ENCODE results near the gene TNNT3. TPM values are rescaled to one million over a fixed set of nuclear protein-coding genes. Genes with fewer than 3 reads are reported as not detected.

TNNT3 gene
- total RNA-seq, 2 experiments from 2014 or later, result 4.7 to 6.2 TPM

DNA sequence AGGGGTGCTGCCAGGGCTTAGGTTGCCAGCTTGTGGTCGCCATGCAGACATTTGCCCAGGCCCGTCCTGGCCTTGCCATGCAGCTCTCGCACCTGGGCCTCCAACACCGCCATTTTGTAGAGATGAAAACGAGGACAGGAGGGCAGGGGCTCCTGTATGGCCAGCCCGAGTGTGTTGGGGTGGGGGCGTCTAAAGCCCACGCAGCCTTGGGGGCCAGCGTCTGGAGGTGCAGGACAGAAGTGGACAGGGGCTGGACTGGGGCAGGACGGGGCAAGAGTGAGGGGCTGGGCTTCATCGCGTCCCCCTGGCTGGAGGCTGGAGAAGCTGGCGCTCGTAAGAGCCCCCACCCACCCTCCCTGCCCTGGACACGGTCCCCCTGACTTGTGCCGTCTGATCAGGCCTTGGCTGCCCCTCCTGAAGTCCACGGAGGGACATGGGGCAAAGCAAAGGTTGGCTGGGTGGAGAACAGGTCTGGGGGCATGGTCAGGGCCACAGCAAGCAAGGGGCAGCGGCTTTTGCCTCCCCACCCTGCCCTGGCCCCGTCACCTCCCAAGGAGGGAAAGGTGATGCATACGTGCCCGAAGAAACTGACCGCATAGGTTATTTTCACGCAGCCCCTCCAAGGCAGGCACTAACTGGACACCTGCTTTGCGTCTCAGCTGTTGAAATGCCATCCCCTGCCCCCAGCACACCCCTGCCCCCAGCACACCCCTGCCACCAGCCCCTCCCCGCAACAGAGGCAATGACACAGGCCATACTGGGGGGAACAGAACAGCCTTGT lies 815 bp downstream of the TNNT3 start:
- no peak for DNase-seq (ENCODE audit: low spot score)
- no peak overlapping the region for H3K4me2 ChIP-seq (ENCODE audit: low read length)
- no peak overlapping the region for H2AFZ ChIP-seq (ENCODE audit: low read length)
- CTCF ChIA-PET (ENCODE audit: unreplicated experiment), result no interaction called here
- no peaks in the 10 kb centered on the region for H3K36me3 ChIP-seq (ENCODE audit: insufficient read depth, low read length)
- no peak for TF ChIP-seq EZH2phosphoT487 (IDR thresholded peaks at IDR 0.05; ENCODE audit: borderline replicate concordance, low read depth, low read length)
- no peak for TF ChIP-seq CTCF (conservative IDR thresholded peaks at IDR 0.05; ENCODE audit: low read length)
- no peak overlapping the region for H3K27ac ChIP-seq (ENCODE audit: low read depth, low read length, poor library complexity, severe bottlenecking)
- intact Hi-C loops (cut with micrococcal nuclease; ENCODE audit: unreplicated experiment), result loop anchor here (10.0 kb wide), 1 partner anchor 226 kb away; the partner anchor contains the start of gene KRTAP5-6
- no peaks in the 10 kb centered on the region for H3K79me2 ChIP-seq (ENCODE audit: insufficient read depth, low read depth, low read length)
- H3K4me1 ChIP-seq (ENCODE audit: insufficient read depth, low read length, poor library complexity, severe bottlenecking), result no peaks in the 10 kb centered on the region
- H4K20me1 ChIP-seq (ENCODE audit: insufficient read depth, low read length), result no peaks in the 10 kb centered on the region
- H3K9me2 ChIP-seq (ENCODE audit: insufficient read depth, low read length), result no peaks in the 10 kb centered on the region
- BruUV-seq (replicated peaks), result no TSS peak
- POLR2A ChIA-PET, result no interaction called here
- no peak overlapping the region for H3K4me3 ChIP-seq (ENCODE audit: low read depth, low read length, poor library complexity, severe bottlenecking)
- H3K9me3 ChIP-seq (ENCODE audit: low read length), result no peaks in the 10 kb centered on the region

DNA sequence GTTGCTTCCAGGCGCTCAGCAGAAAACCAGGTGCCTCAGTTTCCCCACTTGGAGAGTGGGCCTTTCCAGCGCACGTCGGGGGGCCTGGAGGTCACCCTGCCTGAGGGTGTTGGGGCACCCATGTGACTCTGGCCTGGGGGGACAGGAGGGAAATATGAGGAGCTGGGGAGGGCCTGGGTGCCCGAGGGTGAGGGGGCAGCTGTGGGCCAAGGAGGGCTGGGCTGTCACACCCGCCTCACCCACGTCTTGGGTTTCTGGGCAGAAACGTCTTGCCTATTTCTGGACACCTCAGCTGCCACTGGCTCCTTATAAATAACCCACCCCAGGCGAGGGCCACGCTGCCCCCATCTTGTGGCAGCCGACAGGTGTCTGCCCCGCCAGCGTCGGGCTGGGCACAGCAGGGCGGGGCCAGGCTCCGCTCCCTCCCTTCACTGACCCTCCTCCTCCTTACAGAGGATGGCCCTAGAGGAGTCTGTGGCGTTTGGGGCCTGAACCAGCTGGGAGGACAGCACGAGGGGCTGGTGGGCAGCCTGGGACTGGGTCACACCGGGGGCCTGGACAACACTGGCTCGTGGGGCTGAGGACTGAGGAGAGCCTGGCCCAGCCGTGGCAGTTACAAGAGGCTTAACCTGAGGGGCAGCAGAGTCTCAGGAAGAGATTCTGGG lies 1.5 kb downstream of the TNNT3 start:
- no peaks in the 10 kb centered on the region for H3K79me2 ChIP-seq (ENCODE audit: insufficient read depth, low read depth, low read length)
- no peak for DNase-seq (ENCODE audit: low spot score)
- no TSS peak for BruUV-seq (replicated peaks)
- no peak overlapping the region for H3K4me3 ChIP-seq (ENCODE audit: low read depth, low read length, poor library complexity, severe bottlenecking)
- no peaks in the 10 kb centered on the region for H3K9me2 ChIP-seq (ENCODE audit: insufficient read depth, low read length)
- H4K20me1 ChIP-seq (ENCODE audit: insufficient read depth, low read length), result no peaks in the 10 kb centered on the region
- H3K4me1 ChIP-seq (ENCODE audit: insufficient read depth, low read length, poor library complexity, severe bottlenecking), result no peaks in the 10 kb centered on the region
- H3K9me3 ChIP-seq (ENCODE audit: low read length), result no peaks in the 10 kb centered on the region
- H3K36me3 ChIP-seq (ENCODE audit: insufficient read depth, low read length), result no peaks in the 10 kb centered on the region
- TF ChIP-seq CTCF (conservative IDR thresholded peaks at IDR 0.05; ENCODE audit: low read length), result no peak
- no peak for TF ChIP-seq EZH2phosphoT487 (IDR thresholded peaks at IDR 0.05; ENCODE audit: borderline replicate concordance, low read depth, low read length)
- POLR2A ChIA-PET, result interaction anchor here (0.5 kb wide), 1 partner anchor 20 kb away, joined by 3 read pairs; no protein-coding TSS in a partner anchor
- H3K4me2 ChIP-seq (ENCODE audit: low read length), result no peak overlapping the region
- intact Hi-C loops (cut with micrococcal nuclease; ENCODE audit: unreplicated experiment), result loop anchor here (10.0 kb wide), 1 partner anchor 226 kb away; the partner anchor contains the start of gene KRTAP5-6
- H3K27ac ChIP-seq (ENCODE audit: low read depth, low read length, poor library complexity, severe bottlenecking), result no peak overlapping the region
- no peak overlapping the region for H2AFZ ChIP-seq (ENCODE audit: low read length)
- CTCF ChIA-PET (ENCODE audit: unreplicated experiment), result no interaction called here
